K562 (cell line): Measurements from ENCODE around the gene ST3GAL5.

Experiments used
- CEBPB ChIP-seq: fragments of 450-650 bp; IDR thresholded peaks from 2 replicates; pipeline ENCODE4 v1.6.1; 2016; ENCODE audit warnings: missing genetic modification characterization, missing compliant biosample characterization
- CLOCK ChIP-seq: fragments of 250-450 bp; sonication (Bioruptor Pico); IDR thresholded peaks from 2 replicates; pipeline ENCODE4 v1.4.0; 2020; ENCODE audit warnings: mild to moderate bottlenecking, moderate library complexity, borderline replicate concordance
- CTCF ChIP-seq, 3 experiments: IDR thresholded peaks in 2 of 3; conservative IDR thresholded peaks in 1 of 3; 2 replicates each; pipeline ENCODE4 v1.5.1; 2011 to 2012; ENCODE audit warnings: low read length in 3 of 3, mild to moderate bottlenecking in 3 of 3, control low read depth in 2 of 3, improper control_type of control experiment in 1 of 3, inconsistent platforms in 1 of 3, low read depth in 1 of 3, mixed read lengths in 1 of 3, moderate library complexity in 1 of 3; ENCODE audit not compliant: insufficient read depth in 2 of 3
- ELK1 ChIP-seq: sonication (generic); formaldehyde crosslinking; IDR thresholded peaks from 2 replicates; pipeline ENCODE4 v1.8.1; 2022; ENCODE audit warnings: missing genetic modification reagents
- POLR2A ChIP-seq: fragments of 450-650 bp; conservative IDR thresholded peaks from 2 replicates; pipeline ENCODE4 v1.6.1; 2016
- ZBTB33 ChIP-seq: sonication (generic); formaldehyde crosslinking; IDR thresholded peaks from 2 replicates; pipeline ENCODE4 v1.8.1; 2023; ENCODE audit warnings: mild to moderate bottlenecking, missing genetic modification reagents

- TF ChIP-seq CLOCK (no peak), POLR2A (no peak), ZBTB33 (no peak), CEBPB (tag) (no peak), ELK1 (CRISPR knock-in tag) (no peak), CTCF (IDR thresholded peaks at IDR 0.05 in 2 of 3, conservative IDR thresholded peaks at IDR 0.05 in 1 of 3; ENCODE audit: insufficient read depth in 2 of 3, low read depth in 1 of 3, low read length in 3 of 3) (no peak)
Observed at GRCh38 chr2:85827879-85828569, 60.8 kb downstream of the ST3GAL5 start.
